Muscle of leg (tissue), 16 donors: ENCODE data around the gene GFPT1. TPM values are rescaled to one million over a fixed set of nuclear protein-coding genes. Genes with fewer than 3 reads are reported as not detected.
"Not testable (repeated sequence)": the region's sequence is repeated elsewhere in the genome, so short reads cannot be mapped to it uniquely, and the experiment has no call there.

Experiments used
- DNase-seq: peaks from one replicate; pipeline ENCODE4 v3.0.0; 2013
- H3K27ac ChIP-seq: one replicate; pipeline ENCODE4 v1.5.1; 2013; ENCODE audit warnings: mild to moderate bottlenecking, low read length, control low read depth
- H3K27me3 ChIP-seq: one replicate; pipeline ENCODE4 v1.6.1; 2013; ENCODE audit warnings: low read length; ENCODE audit not compliant: control insufficient read depth, insufficient read depth
- H3K36me3 ChIP-seq: one replicate; pipeline ENCODE4 v1.6.1; 2013; ENCODE audit warnings: low read length; ENCODE audit not compliant: control insufficient read depth, insufficient read depth
- H3K4me1 ChIP-seq: one replicate; pipeline ENCODE4 v1.6.1; 2013; ENCODE audit warnings: low read length; ENCODE audit not compliant: control insufficient read depth, insufficient read depth
- H3K4me3 ChIP-seq: one replicate; pipeline ENCODE4 v1.5.1; 2013; ENCODE audit warnings: low read length, control low read depth
- H3K9me3 ChIP-seq: replicated peaks from 2 replicates; pipeline ENCODE4 v1.6.1; 2013; ENCODE audit warnings: low read depth, low read length; ENCODE audit not compliant: control insufficient read depth
- WGBS: methylation state at CpG from one replicate; pipeline ENCODE4 v1.1.5; 2013; ENCODE audit warnings: missing lambda C conversion rate; ENCODE audit not compliant: insufficient coverage; 5-methylcytosine and 5-hydroxymethylcytosine counted together
- long read RNA-seq, 11 donors: transcript quantifications; one replicate each; lab custom pipeline, GENCODE V29; 2026
- polyA plus RNA-seq, 8 donors: library from polyadenylated mRNA; unstranded; fragments of 120-200 nt; gene quantifications; one replicate each; pipeline versions ENCODE4 v1.2.1 to v1.2.3, GENCODE V29; 2013; ENCODE audit warnings: inconsistent platforms in 1 of 8, low replicate concordance in 1 of 8; ENCODE audit not compliant: insufficient read length in 8 of 8, insufficient read depth in 1 of 8
- total RNA-seq: library from RNA; stranded (reverse); fragments of 120-200 nt; gene quantifications from one replicate; pipeline ENCODE4 v1.2.4, GENCODE V29; 2013

The GFPT1 gene
- total RNA-seq, result 34.7 TPM
- polyA plus RNA-seq, result 10 to 100 TPM; 20.0 to 39.2 (median 27.7) TPM
- long read RNA-seq, donor 1, full-length matches to known transcripts, result 3 of 3 reads
- long read RNA-seq, donor 1, partial matches to known transcripts, result 0 of 3 reads
- long read RNA-seq, donor 1, other reads (novel, unspliced or antisense), result 0 of 3 reads
- long read RNA-seq, donor 2, full-length matches to known transcripts, result 2 of 2 reads
- long read RNA-seq, donor 2, partial matches to known transcripts, result 0 of 2 reads
- long read RNA-seq, donor 2, other reads (novel, unspliced or antisense), result 0 of 2 reads
- long read RNA-seq, donor 3, full-length matches to known transcripts, result 2 of 2 reads
- long read RNA-seq, donor 3, partial matches to known transcripts, result 0 of 2 reads
- long read RNA-seq, donor 3, other reads (novel, unspliced or antisense), result 0 of 2 reads
- long read RNA-seq, donor 4, full-length matches to known transcripts, result 5 of 11 reads
- long read RNA-seq, donor 4, partial matches to known transcripts, result 6 of 11 reads
- long read RNA-seq, donor 4, other reads (novel, unspliced or antisense), result 0 of 11 reads
- long read RNA-seq, donor 5, full-length matches to known transcripts, result 12 of 23 reads
- long read RNA-seq, donor 5, partial matches to known transcripts, result 11 of 23 reads
- long read RNA-seq, donor 5, other reads (novel, unspliced or antisense), result 0 of 23 reads
- long read RNA-seq, donor 6, full-length matches to known transcripts, result 7 of 7 reads
- long read RNA-seq, donor 6, partial matches to known transcripts, result 0 of 7 reads
- long read RNA-seq, donor 6, other reads (novel, unspliced or antisense), result 0 of 7 reads
- long read RNA-seq, donor 7, full-length matches to known transcripts, result 14 of 14 reads
- long read RNA-seq, donor 7, partial matches to known transcripts, result 0 of 14 reads
- long read RNA-seq, donor 7, other reads (novel, unspliced or antisense), result 0 of 14 reads
- long read RNA-seq, donor 8, full-length matches to known transcripts, result 6 of 12 reads
- long read RNA-seq, donor 8, partial matches to known transcripts, result 6 of 12 reads
- long read RNA-seq, donor 8, other reads (novel, unspliced or antisense), result 0 of 12 reads
- long read RNA-seq, donor 9, full-length matches to known transcripts, result 3 of 3 reads
- long read RNA-seq, donor 9, partial matches to known transcripts, result 0 of 3 reads
- long read RNA-seq, donor 9, other reads (novel, unspliced or antisense), result 0 of 3 reads
- long read RNA-seq, donor 10, full-length matches to known transcripts, result 11 of 27 reads
- long read RNA-seq, donor 10, partial matches to known transcripts, result 16 of 27 reads
- long read RNA-seq, donor 10, other reads (novel, unspliced or antisense), result 0 of 27 reads
- long read RNA-seq, donor 11, full-length matches to known transcripts, result 4 of 10 reads
- long read RNA-seq, donor 11, partial matches to known transcripts, result 6 of 10 reads
- long read RNA-seq, donor 11, other reads (novel, unspliced or antisense), result 0 of 10 reads

- under 1% methylated on average over 96 of the region's 97 CpGs for WGBS
- H3K9me3 ChIP-seq, result no peaks in the 10 kb centered on the region
- peaks cover 5% of the 10 kb centered on the region for H3K4me1 ChIP-seq
- no peaks in the 10 kb centered on the region for H3K27me3 ChIP-seq
- peaks cover 4% of the 10 kb centered on the region for H3K36me3 ChIP-seq
- peak within 1 kb of the TSS; percentile 96 for H3K27ac ChIP-seq
- DNase-seq, result peak; percentile 98
- H3K4me3 ChIP-seq, result peak within 1 kb of the TSS; percentile 87
Observed at GRCh38 chr2:69386789-69387734, at the start of gene GFPT1. GFPT1 (minus strand) TSS chr2:69387227; CDS start chr2:69387071, 156 bp downstream.

DNA sequence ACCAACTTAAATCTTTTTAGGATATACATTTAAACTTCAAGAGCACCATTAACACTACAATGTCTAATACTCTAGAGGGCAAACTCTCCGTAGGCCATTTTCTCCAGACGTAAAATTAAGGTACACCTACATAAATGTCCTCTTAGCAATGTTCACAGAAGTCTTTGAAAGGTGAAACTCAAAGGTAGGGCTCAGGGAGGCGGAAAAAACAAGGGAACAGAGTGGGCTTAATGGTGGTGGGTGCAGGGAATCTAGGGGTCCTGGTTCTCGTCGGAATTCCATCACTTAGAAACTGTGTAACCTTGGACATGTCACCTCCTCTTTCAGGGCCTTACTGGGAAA is 49.5 kb upstream of the GFPT1 start:
- H3K9me3 ChIP-seq, result no peaks in the 10 kb centered on the region
- peaks cover 3% of the 10 kb centered on the region for H3K36me3 ChIP-seq
- H3K4me3 ChIP-seq, result peak overlapping the region; percentile 74
- WGBS, result 0% methylated on average over 2 of the region's 5 CpGs
- no peaks in the 10 kb centered on the region for H3K27me3 ChIP-seq
- DNase-seq, result no peak
- H3K4me1 ChIP-seq, result peaks cover 10% of the 10 kb centered on the region
- H3K27ac ChIP-seq, result peak overlapping the region; percentile 94

DNA sequence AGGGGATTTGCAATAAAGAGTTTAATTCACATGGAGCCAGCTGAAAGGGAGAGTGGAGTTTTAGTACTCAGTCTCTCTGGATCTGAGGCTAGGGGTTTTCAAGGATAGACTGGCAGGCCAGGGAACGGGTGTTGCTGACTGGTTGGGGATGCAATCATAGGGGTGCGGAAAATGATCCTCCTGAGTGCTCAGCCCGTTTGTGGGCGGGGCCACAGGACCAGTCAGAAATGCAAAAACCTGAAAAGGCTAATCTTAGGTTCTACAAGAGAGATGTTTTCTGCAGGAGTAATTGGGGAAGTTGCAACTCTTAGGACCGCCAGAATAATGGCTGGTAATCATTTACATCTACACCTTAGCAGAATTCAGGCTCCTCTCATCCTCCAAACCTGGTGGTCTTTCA is 47.7 kb upstream of the GFPT1 start:
- no peaks in the 10 kb centered on the region for H3K27me3 ChIP-seq
- no peaks in the 10 kb centered on the region for H3K9me3 ChIP-seq
- no peak overlapping the region for H3K27ac ChIP-seq
- WGBS, result 70% methylated on average over 4 of the region's 5 CpGs
- peaks cover 12% of the 10 kb centered on the region for H3K36me3 ChIP-seq
- H3K4me1 ChIP-seq, result peaks cover 10% of the 10 kb centered on the region
- DNase-seq, result no peak
- H3K4me3 ChIP-seq, result no peak overlapping the region

DNA sequence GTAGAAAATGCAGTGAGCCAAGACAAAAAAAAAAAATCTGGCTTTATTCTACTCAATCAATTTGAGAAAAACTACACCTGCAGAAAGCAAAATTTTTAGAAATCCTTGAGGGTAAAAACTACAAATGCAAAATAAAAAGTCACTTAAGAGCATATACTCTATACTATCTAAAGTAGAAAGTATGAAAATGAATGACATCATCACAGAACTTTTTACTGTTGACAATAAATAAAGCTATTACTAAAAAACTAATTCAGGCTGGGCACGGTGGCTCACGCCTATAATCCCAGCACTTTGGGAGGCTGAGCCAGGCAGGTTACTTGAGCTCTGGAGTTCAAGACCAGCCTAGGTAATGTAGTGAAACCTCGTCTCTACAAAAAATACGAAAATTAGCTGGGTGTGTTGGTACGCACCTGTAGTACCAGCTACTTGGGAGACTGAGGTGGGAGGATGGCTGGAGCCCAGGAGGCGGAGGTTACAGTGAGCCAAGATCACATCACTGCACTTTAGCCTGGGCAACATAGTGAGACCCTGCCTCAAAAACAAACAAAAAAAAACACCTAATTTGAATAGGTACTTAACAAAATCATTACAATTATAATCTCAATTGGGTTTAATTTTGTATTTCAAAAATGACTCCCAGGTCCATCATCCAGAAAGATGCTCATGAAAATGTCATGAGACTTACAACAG is 42.6 kb upstream of the GFPT1 start:
- WGBS, result 62% methylated on average over 3 of the region's 6 CpGs
- H3K27ac ChIP-seq, result no peak overlapping the region

GRCh38 chr2:69428981-69429380 is 42.0 kb upstream of the GFPT1 start:
- H3K4me1 ChIP-seq, result no peaks in the 10 kb centered on the region
- peaks cover 39% of the 10 kb centered on the region for H3K36me3 ChIP-seq
- H3K4me3 ChIP-seq, result no peak overlapping the region
- H3K9me3 ChIP-seq, result no peaks in the 10 kb centered on the region
- H3K27me3 ChIP-seq, result no peaks in the 10 kb centered on the region
- peak; percentile 21 for DNase-seq
- no CpG with 5 or more reads among the region's 2 CpGs for WGBS
- H3K27ac ChIP-seq, result no peak overlapping the region

More for the DNA sequence above, 42.6 kb upstream of the GFPT1 start:
- H3K4me3 ChIP-seq, result no peak overlapping the region
- no peaks in the 10 kb centered on the region for H3K27me3 ChIP-seq
- DNase-seq, result no peak
- H3K4me1 ChIP-seq, result no peaks in the 10 kb centered on the region
- H3K9me3 ChIP-seq, result no peaks in the 10 kb centered on the region
- H3K36me3 ChIP-seq, result peaks cover 39% of the 10 kb centered on the region

DNA sequence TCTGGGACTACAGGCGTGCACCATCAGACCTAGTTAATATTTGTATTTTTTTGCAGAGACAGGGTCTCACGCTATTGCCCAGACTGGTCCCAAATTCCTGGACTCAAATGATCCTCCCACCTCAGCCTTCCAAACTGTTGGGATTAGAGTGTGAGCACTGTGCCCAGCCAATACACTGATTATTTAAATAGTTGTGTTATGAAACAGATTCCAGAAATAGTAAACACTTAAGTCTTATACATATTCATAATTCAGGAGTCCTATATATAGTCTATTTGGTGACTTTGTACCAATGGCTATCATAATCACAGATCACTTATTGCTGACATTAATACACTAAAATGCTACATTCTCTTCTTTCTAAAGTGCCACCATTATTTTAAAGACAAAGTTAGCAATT is 37.4 kb upstream of the GFPT1 start:
- H3K4me3 ChIP-seq, result no peak overlapping the region
- H3K9me3 ChIP-seq, result no peaks in the 10 kb centered on the region
- H3K36me3 ChIP-seq, result peaks cover 31% of the 10 kb centered on the region
- no peak for DNase-seq
- WGBS, result 100% methylated on average over 1 of the region's 2 CpGs
- H3K4me1 ChIP-seq, result no peaks in the 10 kb centered on the region
- H3K27ac ChIP-seq, result no peak overlapping the region
- H3K27me3 ChIP-seq, result no peaks in the 10 kb centered on the region

- Histone ChIP-seq H3K27ac (no peak overlapping the region), H3K27me3 (no peaks in the 10 kb centered on the region), H3K4me3 (no peak overlapping the region), H3K36me3 (peaks cover 27% of the 10 kb centered on the region), H3K4me1 (no peaks in the 10 kb centered on the region), H3K9me3 (no peaks in the 10 kb centered on the region)
- DNase-seq, result no peak
Observed at GRCh38 chr2:69422198-69422597, 35.2 kb upstream of the GFPT1 start.

DNA sequence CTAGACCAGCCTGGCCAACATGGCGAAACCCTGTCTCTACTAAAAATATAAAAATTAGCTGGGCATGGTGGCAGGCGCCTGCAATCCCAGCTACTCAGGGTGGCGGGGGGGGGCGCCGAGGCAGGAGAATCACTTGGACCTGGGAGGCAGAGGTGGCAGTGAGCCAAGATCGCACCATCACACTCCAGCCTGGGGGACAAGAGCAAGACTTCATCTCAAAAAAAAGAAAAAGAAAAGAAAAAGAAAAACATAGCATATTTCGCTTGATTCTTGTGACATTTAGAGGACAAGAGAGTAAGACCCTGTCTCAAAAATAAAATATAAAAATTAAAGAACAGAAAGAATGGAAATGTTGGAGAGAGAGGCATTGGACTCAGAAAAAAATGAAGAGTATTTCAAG is 32.1 kb upstream of the GFPT1 start:
- WGBS, result no CpG with 5 or more reads among the region's 7 CpGs
- not testable (repeated sequence) for DNase-seq

More for the DNA sequence above, 32.1 kb upstream of the GFPT1 start:
- H3K4me1 ChIP-seq, H3K27me3 ChIP-seq, H3K4me3 ChIP-seq, H3K27ac ChIP-seq, H3K9me3 ChIP-seq: not testable (repeated sequence)
- H3K36me3 ChIP-seq, result peaks cover 25% of the 10 kb centered on the region
